GM12864 (cell line): ENCODE results near the gene SPDEF.

Source experiments
- DNase-seq: peaks from one replicate; pipeline ENCODE4 v3.0.0-alpha.2; 2011; ENCODE audit warnings: low read depth
- H3K4me3 ChIP-seq: 2 replicates; pipeline ENCODE4 v1.5.1; 2011; ENCODE audit warnings: mild to moderate bottlenecking, low read depth, low read length, control low read depth
- TF ChIP-seq, protein P1 (sequence below): IDR thresholded peaks from 2 replicates; pipeline ENCODE4 v1.5.1; 2011; ENCODE audit warnings: low read depth, mild to moderate bottlenecking, moderate library complexity, low read length, control low read depth, inconsistent platforms; ENCODE audit errors: missing control alignments

Gene SPDEF

DNA sequence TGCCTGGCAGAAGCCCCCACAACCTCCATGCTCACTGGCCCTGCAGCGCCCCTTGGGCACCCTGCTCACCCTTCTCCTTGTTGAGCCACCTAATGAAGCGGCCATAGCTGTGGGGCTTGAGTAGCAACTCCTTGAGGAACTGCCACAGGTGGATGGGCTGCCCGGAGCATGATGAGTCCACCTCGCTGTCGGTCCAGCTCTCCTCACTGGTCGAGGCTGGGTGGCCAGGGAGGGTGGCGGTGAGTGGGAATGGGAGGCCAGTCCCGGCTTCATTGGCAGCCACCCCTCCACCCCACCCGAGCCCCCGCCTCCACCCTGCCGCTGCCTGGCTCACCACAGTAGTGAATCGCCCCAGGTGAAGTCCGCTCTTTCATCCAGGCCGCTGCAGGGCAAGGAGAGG lies 16.9 kb downstream of the SPDEF start:
- DNase-seq = no peak
- TF ChIP-seq, protein P1, sequence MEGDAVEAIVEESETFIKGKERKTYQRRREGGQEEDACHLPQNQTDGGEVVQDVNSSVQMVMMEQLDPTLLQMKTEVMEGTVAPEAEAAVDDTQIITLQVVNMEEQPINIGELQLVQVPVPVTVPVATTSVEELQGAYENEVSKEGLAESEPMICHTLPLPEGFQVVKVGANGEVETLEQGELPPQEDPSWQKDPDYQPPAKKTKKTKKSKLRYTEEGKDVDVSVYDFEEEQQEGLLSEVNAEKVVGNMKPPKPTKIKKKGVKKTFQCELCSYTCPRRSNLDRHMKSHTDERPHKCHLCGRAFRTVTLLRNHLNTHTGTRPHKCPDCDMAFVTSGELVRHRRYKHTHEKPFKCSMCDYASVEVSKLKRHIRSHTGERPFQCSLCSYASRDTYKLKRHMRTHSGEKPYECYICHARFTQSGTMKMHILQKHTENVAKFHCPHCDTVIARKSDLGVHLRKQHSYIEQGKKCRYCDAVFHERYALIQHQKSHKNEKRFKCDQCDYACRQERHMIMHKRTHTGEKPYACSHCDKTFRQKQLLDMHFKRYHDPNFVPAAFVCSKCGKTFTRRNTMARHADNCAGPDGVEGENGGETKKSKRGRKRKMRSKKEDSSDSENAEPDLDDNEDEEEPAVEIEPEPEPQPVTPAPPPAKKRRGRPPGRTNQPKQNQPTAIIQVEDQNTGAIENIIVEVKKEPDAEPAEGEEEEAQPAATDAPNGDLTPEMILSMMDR = no peak
- H3K4me3 ChIP-seq = no peak overlapping the region

DNA sequence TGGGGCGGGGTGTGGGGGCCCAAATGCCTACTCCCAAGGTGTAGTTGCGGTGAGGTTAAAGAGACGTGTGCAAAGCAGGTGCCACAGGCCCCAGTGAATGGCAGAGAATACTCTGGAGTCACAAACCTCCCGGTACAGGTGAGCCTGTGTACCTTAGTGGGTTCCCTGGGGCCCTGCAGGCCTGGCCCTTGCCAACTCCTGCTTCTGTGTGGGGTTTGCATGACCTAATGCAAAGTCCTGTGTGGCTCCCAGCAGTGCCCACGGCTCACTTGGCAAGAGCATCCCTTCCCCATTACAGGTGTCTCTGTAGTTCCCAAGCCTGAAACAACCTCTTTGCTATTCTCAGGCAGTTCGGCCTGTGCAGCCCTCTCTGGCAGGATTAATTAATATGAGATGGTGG lies 17.5 kb downstream of the SPDEF start:
- TF ChIP-seq, protein P1 = no peak
- no peak overlapping the region for H3K4me3 ChIP-seq
- no peak for DNase-seq

DNA sequence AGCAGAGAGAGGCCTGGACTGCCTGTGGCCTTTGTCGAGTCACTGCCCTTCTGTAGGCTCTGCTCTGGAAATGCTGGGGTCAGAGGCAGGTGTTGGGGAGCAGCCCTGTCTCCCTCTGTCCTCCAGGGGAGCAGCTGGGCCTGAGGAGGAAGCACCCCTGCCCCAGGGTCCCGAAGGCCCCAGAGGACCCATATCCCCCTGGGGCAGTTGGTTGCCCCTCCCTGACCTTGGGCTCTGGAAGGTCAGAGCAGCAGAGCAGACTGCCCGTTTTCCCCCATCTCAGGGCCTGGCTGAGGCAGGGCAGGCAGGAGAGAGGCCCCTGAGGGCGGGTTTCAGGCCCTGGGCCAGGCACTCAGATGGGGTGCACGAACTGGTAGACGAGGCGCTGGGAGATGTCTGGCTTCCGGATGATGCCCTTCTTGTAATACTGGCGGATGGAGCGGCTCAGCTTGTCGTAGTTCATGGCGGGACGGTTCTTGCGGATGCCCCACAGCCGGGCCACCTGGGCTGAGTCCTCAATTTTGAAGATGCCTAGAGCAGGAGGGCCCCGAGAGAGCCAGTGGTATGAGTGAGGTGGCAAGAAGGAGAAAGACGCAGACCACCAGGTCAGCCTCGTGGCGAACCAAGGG lies 18.1 kb downstream of the SPDEF start:
- DNase-seq = no peak
- no peak overlapping the region for H3K4me3 ChIP-seq
- TF ChIP-seq, protein P1 = no peak

DNA sequence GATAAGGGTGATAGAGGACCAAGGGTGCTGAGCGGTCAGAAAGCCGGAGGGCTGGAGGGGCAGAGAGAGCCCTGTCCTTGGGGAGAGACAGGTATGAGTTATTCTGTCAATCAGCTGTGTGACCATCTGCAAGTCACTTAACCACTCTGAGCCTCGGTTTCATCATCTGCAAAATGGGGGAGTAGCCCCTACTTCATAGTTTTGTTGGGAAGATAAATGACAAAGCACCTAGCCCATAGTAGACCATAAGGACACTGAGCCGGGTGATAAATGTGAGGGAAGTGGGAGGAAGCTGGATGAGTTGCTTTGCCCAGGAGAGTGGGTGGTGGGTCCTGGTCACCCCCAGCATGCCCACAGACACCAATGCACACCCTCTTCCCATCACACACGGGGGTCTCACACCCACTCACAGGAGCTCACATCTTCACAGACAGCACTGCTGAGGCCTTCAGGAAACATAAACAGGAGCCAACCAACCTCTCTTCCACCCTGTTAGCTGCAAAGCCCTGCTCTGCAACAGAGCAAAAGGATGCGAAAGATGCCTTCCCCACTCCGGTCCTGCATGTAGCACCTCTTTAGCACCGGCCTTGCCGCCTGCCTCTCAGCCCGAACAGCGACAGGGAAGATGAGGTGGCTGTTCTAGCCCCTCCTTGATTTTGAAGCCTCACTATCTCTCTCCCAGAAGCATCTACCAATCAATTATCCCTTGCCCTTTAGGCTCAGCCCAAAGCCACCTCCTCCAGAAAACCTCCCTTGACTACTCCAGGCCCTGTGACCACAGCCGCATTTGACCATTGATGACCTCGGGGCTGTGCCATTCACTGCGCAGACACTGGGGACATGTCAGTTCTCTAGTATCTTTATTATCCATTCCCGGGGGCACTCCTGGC lies 18.9 kb downstream of the SPDEF start:
- H3K4me3 ChIP-seq = no peak overlapping the region
- TF ChIP-seq, protein P1 = no peak
- DNase-seq = no peak

DNA sequence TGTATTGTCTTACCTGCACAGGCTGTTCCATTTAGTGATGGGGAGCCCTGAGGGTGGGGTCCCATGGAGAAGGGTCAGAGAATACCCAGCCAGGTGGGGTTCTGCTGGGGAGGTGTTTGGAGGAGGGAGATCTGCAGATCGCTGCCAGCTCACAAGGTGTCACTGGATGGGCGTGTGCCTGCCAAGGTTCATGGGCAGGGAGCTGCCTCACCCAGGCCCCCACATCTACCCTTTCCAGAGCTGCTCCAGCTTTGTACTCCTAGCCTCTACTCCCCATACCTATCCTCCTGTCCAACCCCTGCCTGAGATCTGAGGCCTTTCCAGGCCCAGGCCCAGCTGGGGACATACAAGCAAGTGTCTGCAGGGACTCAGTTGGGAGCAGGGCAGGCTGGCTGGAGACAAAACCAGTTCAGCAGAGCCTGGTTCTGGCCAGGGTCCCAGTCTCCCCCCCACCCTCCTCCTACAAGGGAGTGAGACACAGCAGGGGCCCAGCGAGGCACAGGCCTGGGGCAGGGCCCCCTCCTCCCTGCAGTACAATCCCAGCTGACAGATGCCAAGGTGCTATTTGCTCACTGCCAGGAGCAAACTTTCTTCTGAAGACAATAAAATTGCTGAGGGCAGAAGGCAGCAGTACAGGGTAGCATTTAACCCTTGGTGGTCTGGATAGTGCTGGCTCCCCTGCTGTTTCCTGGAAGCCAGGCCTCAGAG lies 19.7 kb downstream of the SPDEF start:
- no peak overlapping the region for H3K4me3 ChIP-seq
- TF ChIP-seq, protein P1 = no peak
- no peak for DNase-seq

DNA sequence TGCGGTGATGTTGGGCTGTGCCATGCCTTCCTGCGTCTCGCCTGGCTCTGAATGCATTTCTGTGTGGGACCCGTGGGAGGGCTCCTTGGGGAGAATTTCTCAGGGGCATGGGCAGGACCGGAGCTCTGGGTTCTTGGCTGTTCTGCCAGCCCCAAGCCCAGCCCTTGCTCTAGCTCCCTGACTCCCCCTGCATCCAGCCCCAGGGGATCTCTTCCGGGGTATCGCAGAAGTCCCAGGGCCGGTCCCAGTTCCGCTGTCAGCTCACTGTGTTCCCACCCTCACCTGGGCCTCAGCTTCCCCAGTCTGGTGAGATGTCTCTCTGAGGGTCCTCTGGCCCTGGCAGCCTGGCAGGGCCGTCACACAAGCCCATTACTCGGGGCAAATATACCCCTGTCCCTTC lies 20.5 kb downstream of the SPDEF start:
- DNase-seq = no peak
- TF ChIP-seq, protein P1 = no peak
- H3K4me3 ChIP-seq = no peak overlapping the region
